ENCODE results near the gene GEMIN4.
"Not testable (repeated sequence)": the region's sequence is repeated elsewhere in the genome, so short reads cannot be mapped to it uniquely, and the experiment has no call there.

GEMIN4 gene

GRCh38 chr17:752002-752619, at the start of gene GEMIN4:
Gene GEMIN4 (minus strand): TSS chr17:752264. CDS start chr17:752142, 122 bp downstream.
- Mint-ChIP-seq H3K36me3 (ENCODE audit: low read depth) (peaks cover 44% of the 10 kb centered on the region), H3K4me3 (peak within 1 kb of the TSS; percentile 97), H3K27me3 (ENCODE audit: low read depth) (no peaks in the 10 kb centered on the region), H3K4me1 (ENCODE audit: low read depth) (peaks cover 21% of the 10 kb centered on the region), H3K9me3 (peaks cover 5% of the 10 kb centered on the region), H3K27ac (peak within 1 kb of the TSS; percentile 97)
- DNase-seq (ENCODE audit: low spot score) = peak; percentile 97

GRCh38 chr17:801660-802059, 49.6 kb upstream of the GEMIN4 start:
- Mint-ChIP-seq H3K4me3 (no peak overlapping the region), H3K36me3 (ENCODE audit: low read depth) (no peaks in the 10 kb centered on the region), H3K27ac (no peak overlapping the region), H3K4me1 (ENCODE audit: low read depth) (no peaks in the 10 kb centered on the region), H3K9me3 (no peaks in the 10 kb centered on the region), H3K27me3 (ENCODE audit: low read depth) (no peaks in the 10 kb centered on the region)
- DNase-seq (ENCODE audit: low spot score) = no peak

GRCh38 chr17:800446-801242, 48.6 kb upstream of the GEMIN4 start:
- H3K27me3 Mint-ChIP-seq (ENCODE audit: low read depth) = no peaks in the 10 kb centered on the region
- H3K4me1 Mint-ChIP-seq (ENCODE audit: low read depth) = no peaks in the 10 kb centered on the region
- H3K36me3 Mint-ChIP-seq (ENCODE audit: low read depth) = no peaks in the 10 kb centered on the region
- DNase-seq (ENCODE audit: low spot score) = no peak
- no peak overlapping the region for H3K27ac Mint-ChIP-seq
- H3K4me3 Mint-ChIP-seq = no peak overlapping the region
- no peaks in the 10 kb centered on the region for H3K9me3 Mint-ChIP-seq

- DNase-seq (ENCODE audit: low spot score) = no peak
- Mint-ChIP-seq H3K4me1 (ENCODE audit: low read depth) (peaks cover 2% of the 10 kb centered on the region), H3K27me3 (ENCODE audit: low read depth) (no peaks in the 10 kb centered on the region), H3K4me3 (no peak overlapping the region), H3K36me3 (ENCODE audit: low read depth) (no peaks in the 10 kb centered on the region), H3K27ac (no peak overlapping the region), H3K9me3 (no peaks in the 10 kb centered on the region)
Observed at GRCh38 chr17:799261-799660, 47.2 kb upstream of the GEMIN4 start.

GRCh38 chr17:798246-798645, 46.2 kb upstream of the GEMIN4 start:
- Mint-ChIP-seq H3K36me3 (ENCODE audit: low read depth) (no peaks in the 10 kb centered on the region), H3K4me1 (ENCODE audit: low read depth) (peaks cover 2% of the 10 kb centered on the region), H3K27ac (no peak overlapping the region), H3K27me3 (ENCODE audit: low read depth) (no peaks in the 10 kb centered on the region), H3K9me3 (no peaks in the 10 kb centered on the region), H3K4me3 (no peak overlapping the region)
- DNase-seq (ENCODE audit: low spot score) = no peak

- DNase-seq (ENCODE audit: low spot score) = no peak
- no peaks in the 10 kb centered on the region for H3K9me3 Mint-ChIP-seq
- H3K27ac Mint-ChIP-seq = no peak overlapping the region
- peaks cover 2% of the 10 kb centered on the region for H3K36me3 Mint-ChIP-seq (ENCODE audit: low read depth)
- peaks cover 2% of the 10 kb centered on the region for H3K4me1 Mint-ChIP-seq (ENCODE audit: low read depth)
- no peak overlapping the region for H3K4me3 Mint-ChIP-seq
- H3K27me3 Mint-ChIP-seq (ENCODE audit: low read depth) = no peaks in the 10 kb centered on the region
Observed at GRCh38 chr17:797236-797840, 45.3 kb upstream of the GEMIN4 start.

- Mint-ChIP-seq H3K27ac (no peak overlapping the region), H3K36me3 (ENCODE audit: low read depth) (peaks cover 6% of the 10 kb centered on the region), H3K4me1 (ENCODE audit: low read depth) (peaks cover 2% of the 10 kb centered on the region), H3K4me3 (no peak overlapping the region), H3K27me3 (ENCODE audit: low read depth) (no peaks in the 10 kb centered on the region), H3K9me3 (no peaks in the 10 kb centered on the region)
- no peak for DNase-seq (ENCODE audit: low spot score)
Observed at GRCh38 chr17:796609-797008, 44.5 kb upstream of the GEMIN4 start.

- Mint-ChIP-seq H3K4me3 (no peak overlapping the region), H3K27me3 (ENCODE audit: low read depth) (no peaks in the 10 kb centered on the region), H3K36me3 (ENCODE audit: low read depth) (peaks cover 13% of the 10 kb centered on the region), H3K27ac (no peak overlapping the region), H3K9me3 (no peaks in the 10 kb centered on the region), H3K4me1 (ENCODE audit: low read depth) (peaks cover 2% of the 10 kb centered on the region)
- no peak for DNase-seq (ENCODE audit: low spot score)
Observed at GRCh38 chr17:795721-796120, 43.7 kb upstream of the GEMIN4 start.

GRCh38 chr17:795276-795675, 43.2 kb upstream of the GEMIN4 start:
- H3K36me3 Mint-ChIP-seq (ENCODE audit: low read depth) = peaks cover 13% of the 10 kb centered on the region
- no peak overlapping the region for H3K4me3 Mint-ChIP-seq
- no peaks in the 10 kb centered on the region for H3K27me3 Mint-ChIP-seq (ENCODE audit: low read depth)
- H3K4me1 Mint-ChIP-seq (ENCODE audit: low read depth) = peaks cover 2% of the 10 kb centered on the region
- no peak overlapping the region for H3K27ac Mint-ChIP-seq
- DNase-seq (ENCODE audit: low spot score) = no peak
- H3K9me3 Mint-ChIP-seq = no peaks in the 10 kb centered on the region

GRCh38 chr17:794876-795275, 42.8 kb upstream of the GEMIN4 start:
- H3K36me3 Mint-ChIP-seq (ENCODE audit: low read depth) = peaks cover 15% of the 10 kb centered on the region
- H3K4me3 Mint-ChIP-seq = no peak overlapping the region
- peak; percentile 22 for DNase-seq (ENCODE audit: low spot score)
- no peaks in the 10 kb centered on the region for H3K9me3 Mint-ChIP-seq
- no peaks in the 10 kb centered on the region for H3K27me3 Mint-ChIP-seq (ENCODE audit: low read depth)
- no peak overlapping the region for H3K27ac Mint-ChIP-seq
- peaks cover 2% of the 10 kb centered on the region for H3K4me1 Mint-ChIP-seq (ENCODE audit: low read depth)

GRCh38 chr17:792277-792676, 40.2 kb upstream of the GEMIN4 start:
- H3K36me3 Mint-ChIP-seq (ENCODE audit: low read depth) = peaks cover 25% of the 10 kb centered on the region
- no peak overlapping the region for H3K27ac Mint-ChIP-seq
- DNase-seq (ENCODE audit: low spot score) = no peak
- H3K27me3 Mint-ChIP-seq (ENCODE audit: low read depth) = no peaks in the 10 kb centered on the region
- peaks cover 2% of the 10 kb centered on the region for H3K4me1 Mint-ChIP-seq (ENCODE audit: low read depth)
- H3K9me3 Mint-ChIP-seq = no peaks in the 10 kb centered on the region
- H3K4me3 Mint-ChIP-seq = no peak overlapping the region

- no peak overlapping the region for H3K27ac Mint-ChIP-seq
- H3K9me3 Mint-ChIP-seq = no peaks in the 10 kb centered on the region
- no peaks in the 10 kb centered on the region for H3K27me3 Mint-ChIP-seq (ENCODE audit: low read depth)
Observed at GRCh38 chr17:791829-792228, 39.8 kb upstream of the GEMIN4 start.

GRCh38 chr17:790874-791247, 38.8 kb upstream of the GEMIN4 start:
- not testable (repeated sequence) for DNase-seq (ENCODE audit: low spot score); H3K9me3 Mint-ChIP-seq; H3K27ac Mint-ChIP-seq; H3K27me3 Mint-ChIP-seq (ENCODE audit: low read depth); H3K4me3 Mint-ChIP-seq; H3K4me1 Mint-ChIP-seq (ENCODE audit: low read depth)
- peaks cover 29% of the 10 kb centered on the region for H3K36me3 Mint-ChIP-seq (ENCODE audit: low read depth)

More at GRCh38 chr17:791829-792228, 39.8 kb upstream of the GEMIN4 start:
- no peak for DNase-seq (ENCODE audit: low spot score)
- H3K4me3 Mint-ChIP-seq = no peak overlapping the region
- H3K36me3 Mint-ChIP-seq (ENCODE audit: low read depth) = peaks cover 28% of the 10 kb centered on the region
- peaks cover 2% of the 10 kb centered on the region for H3K4me1 Mint-ChIP-seq (ENCODE audit: low read depth)
